MM.1S (cell line): ENCODE results near the gene GPER1.

Source experiments
- DNase-seq: peaks from one replicate; pipeline ENCODE4 v3.0.0-alpha.2; 2015
- H2AFZ ChIP-seq: fragments of 300-600 bp; sonication (generic); 2 replicates; pipeline ENCODE4 v1.6.0; 2016; ENCODE audit warnings: antibody characterized with exemption, low read length
- H3F3A ChIP-seq: fragments of 300-600 bp; sonication (generic); 2 replicates; pipeline ENCODE4 v1.6.1; 2016; ENCODE audit warnings: mild to moderate bottlenecking, antibody characterized with exemption, low read length, moderate library complexity, mixed read lengths; ENCODE audit not compliant: insufficient read depth
- H3K27ac ChIP-seq: fragments of 300-600 bp; sonication (generic); 2 replicates; pipeline ENCODE4 v1.5.1; 2016; ENCODE audit warnings: mild to moderate bottlenecking, low read length
- H3K27me3 ChIP-seq: fragments of 300-600 bp; sonication (generic); replicated peaks from 2 replicates; pipeline ENCODE4 v1.6.0; 2016; ENCODE audit warnings: low read length; ENCODE audit not compliant: insufficient read depth
- H3K36me3 ChIP-seq: fragments of 300-600 bp; sonication (generic); replicated peaks from 2 replicates; pipeline ENCODE4 v1.6.1; 2016; ENCODE audit warnings: mild to moderate bottlenecking, low read length, mixed read lengths; ENCODE audit not compliant: insufficient read depth
- H3K4me1 ChIP-seq: fragments of 300-600 bp; sonication (generic); 2 replicates; pipeline ENCODE4 v1.6.1; 2016; ENCODE audit warnings: low read length, mixed read lengths
- H3K4me2 ChIP-seq: fragments of 300-600 bp; sonication (generic); 2 replicates; pipeline ENCODE4 v1.6.0; 2016; ENCODE audit warnings: low read depth, low read length
- H3K4me3 ChIP-seq: fragments of 300-600 bp; sonication (generic); 2 replicates; pipeline ENCODE4 v1.5.1; 2016; ENCODE audit warnings: low read length, mixed read lengths
- H3K79me2 ChIP-seq: fragments of 300-600 bp; sonication (generic); 2 replicates; pipeline ENCODE4 v1.6.1; 2016; ENCODE audit warnings: mixed run types, low read length, mixed read lengths
- H3K9ac ChIP-seq: fragments of 300-600 bp; sonication (generic); 2 replicates; pipeline ENCODE4 v1.6.1; 2016; ENCODE audit warnings: low read length, mixed read lengths
- H3K9me2 ChIP-seq: fragments of 300-600 bp; sonication (generic); replicated peaks from 2 replicates; pipeline ENCODE4 v1.6.1; 2016; ENCODE audit warnings: mild to moderate bottlenecking, low read length, mixed read lengths; ENCODE audit not compliant: insufficient read depth
- H3K9me3 ChIP-seq: fragments of 300-600 bp; sonication (generic); replicated peaks from 2 replicates; pipeline ENCODE4 v1.6.1; 2016; ENCODE audit warnings: mild to moderate bottlenecking, low read length, mixed read lengths; ENCODE audit not compliant: insufficient read depth
- H4K20me1 ChIP-seq: fragments of 300-600 bp; sonication (generic); 2 replicates; pipeline ENCODE4 v1.6.1; 2016; ENCODE audit warnings: mild to moderate bottlenecking, low read length, moderate library complexity, mixed read lengths; ENCODE audit not compliant: insufficient read depth
- EZH2 ChIP-seq: fragments of 300-600 bp; sonication (generic); optimal IDR thresholded peaks from 2 replicates; pipeline ENCODE3; 2017; ENCODE audit warnings: low read depth, mild to moderate bottlenecking, antibody characterized with exemption, low read length, mixed read lengths
- EZH2phosphoT487 ChIP-seq: fragments of 300-600 bp; sonication (generic); IDR thresholded peaks from 2 replicates; pipeline ENCODE4 v1.6.1; 2018; ENCODE audit warnings: antibody characterized with exemption, low read length
- TF ChIP-seq, protein P1 (sequence below): fragments of 300-600 bp; sonication (generic); IDR thresholded peaks from 2 replicates; pipeline ENCODE4 v1.5.1; 2016; ENCODE audit warnings: antibody characterized with exemption, low read length, mixed read lengths

GPER1 gene

DNA sequence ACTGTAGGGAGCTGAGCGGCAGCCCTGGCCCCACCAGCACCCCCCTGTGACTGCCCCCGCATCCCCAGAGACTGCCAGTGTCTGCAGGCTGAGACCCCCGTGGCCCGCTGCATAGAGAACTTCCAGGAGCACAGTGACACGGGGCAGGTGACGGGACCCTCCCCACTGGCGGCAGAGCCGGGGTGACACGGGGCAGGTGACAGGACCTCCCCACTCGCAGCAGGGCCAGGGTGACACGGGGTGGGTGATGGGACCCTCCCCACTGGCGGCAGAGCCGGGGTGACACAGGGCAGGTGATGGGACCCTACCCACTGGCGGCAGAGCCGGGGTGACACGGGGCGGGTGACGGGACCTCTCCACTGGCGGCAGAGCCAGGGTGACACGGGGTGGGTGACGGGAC, 2.3 kb downstream of the GPER1 start:
- Histone ChIP-seq H3F3A (no peaks in the 10 kb centered on the region), H3K27ac (no peak overlapping the region), H3K4me3 (no peak overlapping the region), H2AFZ (no peak overlapping the region), H3K4me2 (no peak overlapping the region), H3K4me1 (no peaks in the 10 kb centered on the region), H4K20me1 (no peaks in the 10 kb centered on the region), H3K9ac (no peak overlapping the region), H3K9me2 (no peaks in the 10 kb centered on the region), H3K36me3 (no peaks in the 10 kb centered on the region), H3K79me2 (no peaks in the 10 kb centered on the region), H3K27me3 (no peaks in the 10 kb centered on the region), H3K9me3 (no peaks in the 10 kb centered on the region)
- no peak for TF ChIP-seq EZH2
- TF ChIP-seq, protein P1, sequence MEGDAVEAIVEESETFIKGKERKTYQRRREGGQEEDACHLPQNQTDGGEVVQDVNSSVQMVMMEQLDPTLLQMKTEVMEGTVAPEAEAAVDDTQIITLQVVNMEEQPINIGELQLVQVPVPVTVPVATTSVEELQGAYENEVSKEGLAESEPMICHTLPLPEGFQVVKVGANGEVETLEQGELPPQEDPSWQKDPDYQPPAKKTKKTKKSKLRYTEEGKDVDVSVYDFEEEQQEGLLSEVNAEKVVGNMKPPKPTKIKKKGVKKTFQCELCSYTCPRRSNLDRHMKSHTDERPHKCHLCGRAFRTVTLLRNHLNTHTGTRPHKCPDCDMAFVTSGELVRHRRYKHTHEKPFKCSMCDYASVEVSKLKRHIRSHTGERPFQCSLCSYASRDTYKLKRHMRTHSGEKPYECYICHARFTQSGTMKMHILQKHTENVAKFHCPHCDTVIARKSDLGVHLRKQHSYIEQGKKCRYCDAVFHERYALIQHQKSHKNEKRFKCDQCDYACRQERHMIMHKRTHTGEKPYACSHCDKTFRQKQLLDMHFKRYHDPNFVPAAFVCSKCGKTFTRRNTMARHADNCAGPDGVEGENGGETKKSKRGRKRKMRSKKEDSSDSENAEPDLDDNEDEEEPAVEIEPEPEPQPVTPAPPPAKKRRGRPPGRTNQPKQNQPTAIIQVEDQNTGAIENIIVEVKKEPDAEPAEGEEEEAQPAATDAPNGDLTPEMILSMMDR: no peak
- no peak for TF ChIP-seq EZH2phosphoT487
- DNase-seq: no peak

DNA sequence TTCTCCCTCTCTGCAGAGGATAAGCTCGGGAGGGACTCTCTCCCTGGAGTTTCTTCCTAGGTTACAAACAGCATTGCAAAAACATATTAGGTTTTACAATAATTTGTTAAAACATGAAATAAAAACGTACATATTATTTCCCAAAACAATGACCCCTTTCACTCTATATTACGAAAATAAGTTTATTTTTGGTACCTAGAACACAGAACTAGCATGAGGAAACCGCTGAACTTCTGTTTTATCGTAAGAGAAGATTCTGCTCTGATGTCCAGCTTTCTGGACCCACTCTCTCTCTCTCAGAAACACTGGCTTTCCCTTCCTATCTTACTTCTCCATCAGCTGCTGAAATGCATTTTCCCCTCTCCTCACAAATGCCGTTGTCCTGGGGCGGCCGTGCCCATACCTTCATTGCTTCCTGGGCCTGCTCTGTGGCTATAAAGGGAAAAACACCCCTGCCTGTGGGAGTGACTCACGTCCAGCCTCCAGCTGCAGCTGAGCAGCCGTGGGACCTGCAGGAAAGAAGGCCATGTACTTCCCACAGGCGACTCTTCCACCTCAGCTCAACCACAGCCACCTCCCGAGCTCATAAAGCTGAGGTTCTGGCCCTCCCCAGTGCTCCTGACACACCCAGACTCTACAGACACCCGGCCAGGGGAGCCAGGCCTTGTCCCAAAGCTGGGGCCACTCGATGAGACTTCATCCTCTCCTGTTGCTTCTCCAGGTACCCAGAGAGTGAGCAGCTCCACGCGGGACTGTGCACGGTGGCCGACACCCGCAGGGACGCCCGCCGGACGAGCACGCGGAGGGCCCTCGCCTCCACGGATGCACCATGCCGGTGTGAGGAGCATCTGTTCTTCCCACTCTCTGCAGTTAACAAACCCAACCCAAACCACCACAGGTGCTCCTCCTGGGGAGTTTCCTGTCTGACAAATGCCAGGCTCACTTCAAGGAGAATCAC, 3.1 kb downstream of the GPER1 start:
- H3K27ac ChIP-seq: no peak overlapping the region
- no peaks in the 10 kb centered on the region for H3K9me3 ChIP-seq
- TF ChIP-seq EZH2: no peak
- TF ChIP-seq, protein P1: no peak
- TF ChIP-seq EZH2phosphoT487: no peak
- H3K79me2 ChIP-seq: no peaks in the 10 kb centered on the region
- no peaks in the 10 kb centered on the region for H3K27me3 ChIP-seq
- no peaks in the 10 kb centered on the region for H4K20me1 ChIP-seq
- H3K36me3 ChIP-seq: no peaks in the 10 kb centered on the region
- H2AFZ ChIP-seq: no peak overlapping the region
- H3K9ac ChIP-seq: no peak overlapping the region
- no peaks in the 10 kb centered on the region for H3F3A ChIP-seq
- no peaks in the 10 kb centered on the region for H3K4me1 ChIP-seq
- no peak for DNase-seq
- H3K9me2 ChIP-seq: no peaks in the 10 kb centered on the region
- no peak overlapping the region for H3K4me2 ChIP-seq
- H3K4me3 ChIP-seq: no peak overlapping the region

DNA sequence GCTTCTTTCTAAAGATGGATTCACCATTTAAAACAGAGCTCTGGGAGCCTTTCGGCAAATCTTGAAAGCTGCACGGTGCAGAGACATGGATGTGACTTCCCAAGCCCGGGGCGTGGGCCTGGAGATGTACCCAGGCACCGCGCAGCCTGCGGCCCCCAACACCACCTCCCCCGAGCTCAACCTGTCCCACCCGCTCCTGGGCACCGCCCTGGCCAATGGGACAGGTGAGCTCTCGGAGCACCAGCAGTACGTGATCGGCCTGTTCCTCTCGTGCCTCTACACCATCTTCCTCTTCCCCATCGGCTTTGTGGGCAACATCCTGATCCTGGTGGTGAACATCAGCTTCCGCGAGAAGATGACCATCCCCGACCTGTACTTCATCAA, 3.7 kb downstream of the GPER1 start:
- no peak for DNase-seq
- Histone ChIP-seq H3F3A (no peaks in the 10 kb centered on the region), H3K9me3 (no peaks in the 10 kb centered on the region), H3K27me3 (no peaks in the 10 kb centered on the region), H3K27ac (no peak overlapping the region), H3K4me2 (no peak overlapping the region), H4K20me1 (no peaks in the 10 kb centered on the region), H3K4me3 (no peak overlapping the region), H3K4me1 (no peaks in the 10 kb centered on the region), H2AFZ (no peak overlapping the region), H3K36me3 (no peaks in the 10 kb centered on the region), H3K9me2 (no peaks in the 10 kb centered on the region), H3K79me2 (no peaks in the 10 kb centered on the region), H3K9ac (no peak overlapping the region)
- no peak for TF ChIP-seq EZH2phosphoT487
- TF ChIP-seq, protein P1: no peak
- TF ChIP-seq EZH2: no peak
